ENCODE results near the gene LRRC56.

LRRC56 gene

DNA sequence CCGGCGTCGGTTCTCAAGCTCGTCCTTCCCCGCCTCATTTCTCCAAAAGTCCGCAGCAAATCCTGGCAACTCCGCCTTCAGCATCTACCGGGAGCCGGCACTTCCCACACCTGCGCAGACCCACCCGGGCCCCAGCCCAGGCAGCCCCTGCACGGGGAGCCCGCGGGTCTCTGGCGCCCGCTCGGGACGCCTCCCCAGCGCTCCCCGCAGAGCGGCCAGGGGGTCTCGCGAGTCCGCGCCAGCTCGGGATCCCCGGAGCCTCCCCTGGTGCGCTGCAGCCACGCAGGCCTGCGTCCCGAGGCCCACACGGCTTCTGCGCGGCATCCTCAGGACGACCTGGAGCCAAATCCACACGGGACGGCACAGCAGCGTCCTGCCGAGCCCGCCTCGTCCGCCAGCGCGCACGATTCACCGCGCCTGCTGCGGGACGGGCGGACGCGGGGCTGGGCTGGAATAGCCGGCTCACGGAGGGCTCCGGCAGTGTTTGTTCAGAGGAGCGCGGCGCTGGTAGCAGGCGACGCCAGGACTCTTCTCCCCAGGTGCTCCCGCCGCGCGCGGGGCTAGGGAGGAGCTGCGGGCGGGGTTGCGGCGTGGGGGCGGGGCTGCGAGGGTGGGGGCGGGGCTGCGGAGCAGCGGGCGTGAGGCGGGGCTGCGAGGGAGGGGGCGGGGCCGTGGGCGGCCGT is 38.1 kb downstream of the LRRC56 start:
- DNase-seq (ENCODE audit: low read depth): no peak

DNA sequence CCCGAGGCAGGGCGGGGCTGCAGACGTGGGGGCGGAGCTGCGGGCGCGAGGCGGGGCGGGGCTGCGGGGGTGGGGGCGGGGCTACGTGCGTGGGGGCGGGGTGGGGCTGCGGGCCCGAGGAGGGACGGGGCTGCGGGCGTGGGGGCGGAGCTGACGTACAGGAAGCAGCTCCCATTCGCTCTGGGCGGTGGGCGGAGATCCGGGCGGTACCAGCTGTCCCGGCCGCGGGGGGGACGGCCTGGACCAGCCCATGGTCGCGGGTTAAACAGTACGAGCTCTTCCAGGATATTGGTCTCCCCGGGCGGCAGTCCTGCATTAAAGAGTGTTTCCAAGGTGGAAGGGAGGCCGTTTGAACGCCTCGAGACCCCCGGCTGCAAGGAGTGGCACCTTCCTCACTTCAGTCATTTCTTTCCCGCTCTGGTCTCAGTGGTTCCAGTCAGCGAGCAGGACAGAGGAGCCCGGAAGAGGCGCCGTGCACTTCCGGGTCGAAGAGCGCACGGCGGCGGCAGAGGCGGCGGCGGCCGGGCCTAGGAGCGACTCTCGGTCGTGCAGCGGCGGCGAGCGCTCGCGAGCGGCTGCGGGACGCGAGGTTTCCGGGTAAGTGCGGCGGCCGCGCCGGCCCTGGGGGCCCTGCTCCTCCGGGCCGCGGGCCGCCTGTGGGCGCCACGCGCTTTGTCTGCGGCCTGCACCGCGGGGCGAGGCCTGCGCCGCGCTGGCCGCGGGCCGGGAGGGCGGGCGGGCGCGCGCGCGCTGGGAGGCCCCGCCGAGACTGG is 38.9 kb downstream of the LRRC56 start, which contains the start of gene PHRF1:
Gene PHRF1, plus strand, starts transcription at position 475 of the 773 bp plus-strand sequence. CDS start 5,043 bp downstream, outside the sequence.
- peak; percentile 93 for DNase-seq (ENCODE audit: low read depth)

DNA sequence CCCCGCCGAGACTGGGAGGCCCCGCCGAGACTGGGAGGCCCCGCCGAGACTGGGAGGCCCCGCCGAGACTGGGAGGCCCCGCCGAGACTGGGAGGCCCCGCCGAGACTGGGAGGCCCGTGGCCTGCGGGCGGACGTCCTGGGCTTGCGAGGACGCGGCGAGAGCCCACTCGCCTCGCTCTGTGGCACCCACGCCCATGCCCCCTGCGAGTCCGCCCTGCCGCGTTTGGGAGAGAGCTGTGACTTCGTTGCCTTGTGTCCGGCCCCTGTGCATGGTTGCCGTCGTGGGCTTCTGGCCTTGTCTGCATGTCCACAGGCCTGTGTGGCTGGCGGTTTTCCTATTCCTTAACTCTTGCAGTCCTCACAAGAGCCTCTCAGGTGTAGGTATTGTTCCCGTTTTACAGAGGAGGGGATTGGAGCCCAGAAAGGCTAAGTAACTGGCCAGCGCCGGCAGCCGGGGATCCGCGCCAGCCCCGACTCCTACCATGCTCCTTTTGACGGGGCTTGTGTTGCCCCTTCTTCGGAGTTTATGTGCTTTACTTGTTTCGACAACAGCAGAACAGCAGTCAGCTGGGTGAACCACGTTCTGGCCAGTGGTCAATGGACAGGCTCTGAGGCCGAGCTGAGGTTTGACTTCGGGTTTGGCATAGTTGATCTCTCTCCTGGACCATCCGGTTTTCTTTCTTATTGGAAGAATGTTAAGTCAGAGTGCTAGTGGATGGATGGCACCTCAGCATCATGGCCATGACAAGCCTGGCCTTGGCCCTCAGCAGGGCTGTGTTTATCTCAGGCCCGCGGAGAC is 39.7 kb downstream of the LRRC56 start:
- no peak for DNase-seq (ENCODE audit: low read depth)

DNA sequence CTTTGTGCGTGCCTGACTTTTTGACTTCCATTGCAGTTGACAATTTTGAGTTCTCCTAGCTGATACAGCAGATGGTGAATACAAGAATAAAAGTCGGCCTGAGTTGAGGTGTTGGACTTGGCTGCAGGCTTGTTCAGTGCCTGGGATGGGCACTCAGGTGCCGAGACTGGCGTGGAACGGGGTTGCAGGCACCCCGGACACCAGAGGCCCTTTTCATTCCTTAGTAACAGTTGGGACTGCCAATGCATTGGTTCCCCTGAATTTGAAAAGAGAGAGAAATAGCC is 40.2 kb downstream of the LRRC56 start:
- DNase-seq (ENCODE audit: low read depth): no peak

DNA sequence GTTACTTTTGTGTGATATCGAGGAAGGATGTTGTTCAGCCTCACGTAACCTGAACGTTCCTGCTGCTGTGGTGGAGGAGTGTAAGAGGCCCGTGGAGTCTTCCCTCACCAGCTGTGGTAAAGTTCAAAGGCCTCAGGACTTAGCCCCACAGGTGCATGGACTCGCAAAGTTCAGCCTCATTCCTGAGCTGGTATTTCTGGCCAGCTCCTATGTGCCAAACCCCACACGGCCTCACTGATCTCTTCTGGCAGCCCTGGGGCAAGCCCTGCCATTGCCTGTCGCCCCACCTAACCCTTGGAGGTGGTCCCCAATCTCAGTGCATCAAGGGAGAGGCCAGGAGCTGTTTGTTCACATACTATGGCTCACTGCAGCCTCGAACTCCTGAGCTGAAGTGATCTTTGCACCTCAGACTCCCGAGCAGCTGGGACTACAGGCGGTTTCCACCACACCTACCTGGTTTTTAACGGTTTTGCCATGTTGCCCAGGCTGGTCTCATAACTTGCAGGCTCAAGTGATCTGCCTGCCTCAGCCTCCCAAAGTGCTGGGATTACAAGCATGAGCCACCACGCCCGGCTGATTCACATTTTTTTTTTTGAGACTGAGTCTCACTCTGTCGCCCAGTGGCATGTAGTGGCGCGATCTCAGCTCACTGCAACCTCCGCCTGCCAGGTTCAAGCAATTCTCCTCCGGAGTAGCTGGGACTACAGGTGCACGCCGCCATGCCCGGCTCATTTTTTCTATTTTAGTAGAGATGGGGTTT is 41.1 kb downstream of the LRRC56 start:
- no peak for DNase-seq (ENCODE audit: low read depth)

DNA sequence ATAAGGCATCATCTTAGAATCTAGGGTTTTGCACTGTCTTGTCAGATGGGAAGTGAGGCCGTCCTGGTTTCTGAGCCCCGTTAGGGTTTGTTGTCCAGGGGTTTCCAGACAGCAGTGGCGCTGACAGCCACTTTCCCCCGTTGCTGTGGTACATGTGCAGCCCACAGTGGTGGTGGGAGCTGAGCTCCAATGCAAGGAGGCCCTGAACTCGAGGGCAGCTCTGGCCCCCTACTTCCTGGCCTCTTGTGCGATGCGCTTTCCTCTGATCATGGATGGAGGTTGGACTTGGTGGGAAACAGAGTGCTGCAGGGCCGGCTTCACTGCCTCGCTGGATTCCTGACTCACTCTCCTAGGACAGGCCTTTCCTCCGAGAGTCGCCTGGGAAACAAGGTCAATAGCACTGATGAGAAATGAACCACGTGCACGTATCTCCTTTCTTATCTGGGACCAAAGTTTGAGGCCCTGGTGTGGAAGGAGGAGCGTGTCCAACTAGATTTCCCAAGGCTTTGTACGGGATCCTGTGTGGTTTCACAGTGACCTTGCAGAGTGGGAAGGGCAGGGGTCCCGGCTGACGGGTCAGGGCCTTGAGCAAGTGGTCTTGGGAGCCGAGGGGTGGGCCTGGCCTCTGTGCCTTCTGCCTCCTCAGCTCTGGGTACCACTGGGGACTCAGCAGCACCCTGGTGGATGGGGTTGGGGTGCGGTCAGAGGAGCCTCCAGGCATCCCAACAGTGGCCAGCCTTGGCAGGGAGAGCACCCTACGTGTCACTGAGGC is 42.7 kb downstream of the LRRC56 start:
- DNase-seq (ENCODE audit: low read depth): no peak

DNA sequence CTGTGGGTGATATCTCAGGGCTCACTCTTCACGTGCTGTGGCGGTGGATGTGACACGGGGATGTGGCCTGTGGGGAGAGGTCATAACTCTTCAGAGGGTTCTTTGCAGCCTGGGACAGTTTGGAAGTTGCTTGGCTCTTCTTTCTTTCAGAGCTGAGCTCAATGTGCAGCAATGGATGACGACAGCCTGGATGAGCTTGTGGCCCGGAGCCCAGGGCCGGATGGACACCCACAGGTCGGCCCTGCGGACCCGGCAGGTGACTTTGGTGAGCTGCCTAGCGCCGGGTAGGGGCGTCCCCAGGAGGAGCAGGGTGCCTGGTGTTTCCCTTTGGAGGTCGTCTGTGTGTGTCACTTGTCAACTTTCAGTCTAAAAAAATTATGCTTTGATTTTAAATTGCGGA is 44.0 kb downstream of the LRRC56 start:
- no peak for DNase-seq (ENCODE audit: low read depth)

DNA sequence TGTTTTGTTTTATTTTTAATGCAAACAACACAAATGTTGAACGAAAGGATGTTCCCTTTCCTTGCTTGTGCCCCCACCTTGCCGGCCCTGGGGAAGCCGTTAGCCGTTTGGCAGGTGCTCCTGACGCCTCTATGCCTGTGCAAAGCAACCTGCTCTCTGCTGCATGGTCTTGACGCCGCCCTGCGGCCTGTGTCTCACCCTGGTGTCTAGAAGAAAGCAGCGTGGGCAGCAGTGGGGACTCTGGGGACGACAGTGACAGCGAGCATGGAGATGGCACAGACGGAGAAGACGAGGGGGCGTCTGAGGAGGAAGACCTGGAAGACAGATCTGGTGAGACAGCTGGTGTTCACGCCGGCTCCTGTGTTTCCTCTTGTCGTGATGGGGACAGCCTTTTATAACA is 44.4 kb downstream of the LRRC56 start:
- DNase-seq (ENCODE audit: low read depth): no peak

DNA sequence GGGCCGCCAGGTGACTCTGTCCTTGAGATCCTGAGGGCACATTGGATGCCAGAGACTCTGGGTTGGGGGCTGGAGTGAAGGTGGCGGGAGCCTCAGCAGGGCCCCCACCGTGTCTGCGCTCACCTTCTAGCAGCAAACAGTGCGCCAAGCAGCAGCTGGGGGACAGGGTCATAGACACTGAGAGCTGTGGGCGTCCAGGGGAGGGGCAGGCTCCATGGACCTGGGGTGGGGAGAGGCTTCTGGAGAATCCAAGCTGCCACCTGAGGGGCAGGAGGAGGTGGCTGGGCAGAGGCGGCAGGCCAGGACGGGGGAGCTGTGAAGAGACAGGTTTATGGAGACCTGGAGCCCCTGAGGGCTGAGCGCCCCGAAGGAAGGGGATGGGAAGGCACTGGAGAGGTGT is 47.0 kb downstream of the LRRC56 start:
- DNase-seq (ENCODE audit: low read depth): no peak

DNA sequence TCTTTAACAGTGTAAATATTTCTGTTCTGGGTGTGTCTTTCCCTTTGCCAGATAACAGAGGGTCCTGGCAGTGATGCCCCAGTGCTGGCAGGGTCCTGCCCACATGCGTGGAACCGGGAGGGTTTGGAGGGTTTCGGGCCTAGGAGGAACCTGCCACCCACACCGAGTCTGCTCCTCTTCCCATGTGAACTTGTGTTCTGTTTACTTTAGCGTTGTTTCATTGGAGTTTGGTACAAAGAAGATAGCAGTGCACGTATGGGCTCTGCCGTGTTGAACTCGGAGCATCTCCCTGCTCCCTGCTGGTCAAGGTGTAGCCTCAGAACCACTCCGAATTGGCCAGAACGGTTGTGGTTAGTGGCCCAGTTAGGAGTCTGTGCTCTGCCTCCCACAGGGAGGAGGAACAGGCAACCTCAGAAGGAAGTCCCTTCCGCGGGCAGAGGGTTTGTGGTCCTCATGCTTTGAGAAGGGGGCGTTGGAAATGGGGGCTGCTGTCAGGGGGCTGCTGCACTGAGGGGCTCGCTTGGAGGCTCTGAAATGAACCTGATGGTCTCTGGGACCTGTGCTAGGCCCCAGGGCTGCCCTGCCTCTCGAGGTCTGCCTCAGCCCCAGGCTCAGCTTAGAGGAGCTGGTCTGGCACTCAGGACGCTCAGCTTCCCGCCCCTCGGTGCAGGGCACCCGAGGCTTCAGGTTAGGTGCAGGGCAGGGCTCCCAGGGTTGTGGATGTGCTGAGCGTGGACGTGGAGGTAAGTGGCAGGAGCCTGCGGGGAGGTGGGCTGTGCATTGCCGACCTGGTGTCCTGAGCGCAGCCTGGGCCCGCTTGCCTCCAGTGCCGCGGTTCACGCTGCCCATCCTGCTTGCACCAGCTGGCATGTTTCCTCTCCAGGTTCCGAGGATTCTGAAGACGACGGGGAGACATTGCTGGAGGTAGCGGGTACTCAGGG is 49.3 kb downstream of the LRRC56 start:
- no peak for DNase-seq (ENCODE audit: low read depth)

DNA sequence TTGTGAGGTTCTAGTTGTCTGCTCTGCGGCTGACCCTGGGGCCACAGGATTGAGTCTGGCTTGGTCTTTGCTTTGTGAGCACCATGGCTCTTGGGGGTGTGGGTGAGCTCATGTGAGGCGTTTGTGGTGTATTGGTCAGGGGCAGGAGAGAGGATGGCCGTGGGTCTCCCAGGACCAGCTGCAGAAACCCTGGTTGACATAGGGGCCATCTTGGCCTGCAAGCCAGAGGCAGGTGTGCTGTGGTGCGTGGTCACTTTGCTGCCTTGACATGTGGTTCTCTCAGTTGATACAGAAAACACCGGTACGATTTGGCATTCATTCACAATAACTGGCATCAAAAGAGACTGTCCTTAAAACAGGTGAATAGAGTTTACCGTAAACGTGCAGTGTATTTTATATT is 50.2 kb downstream of the LRRC56 start:
- no peak for DNase-seq (ENCODE audit: low read depth)

DNA sequence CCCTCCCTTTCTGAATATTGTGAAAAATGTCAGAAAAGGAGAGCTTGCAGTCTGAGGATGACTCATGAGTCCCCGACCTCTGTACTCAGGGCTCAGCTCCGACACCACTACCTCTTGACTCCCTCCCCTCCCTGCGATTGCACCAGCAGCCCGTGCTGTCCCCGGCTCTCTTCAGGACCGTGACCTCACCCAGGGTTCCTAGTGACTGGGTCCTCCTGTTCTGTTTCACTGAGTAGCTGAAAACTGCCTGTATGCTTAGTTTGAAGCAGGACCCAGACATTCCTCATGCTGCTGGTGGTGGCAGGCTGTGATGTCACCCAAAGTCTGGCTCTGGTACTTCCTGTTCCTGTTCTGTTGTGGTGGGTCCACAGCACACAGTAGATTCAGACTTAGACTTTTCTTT is 50.7 kb downstream of the LRRC56 start:
- DNase-seq (ENCODE audit: low read depth): peak; percentile 69

DNA sequence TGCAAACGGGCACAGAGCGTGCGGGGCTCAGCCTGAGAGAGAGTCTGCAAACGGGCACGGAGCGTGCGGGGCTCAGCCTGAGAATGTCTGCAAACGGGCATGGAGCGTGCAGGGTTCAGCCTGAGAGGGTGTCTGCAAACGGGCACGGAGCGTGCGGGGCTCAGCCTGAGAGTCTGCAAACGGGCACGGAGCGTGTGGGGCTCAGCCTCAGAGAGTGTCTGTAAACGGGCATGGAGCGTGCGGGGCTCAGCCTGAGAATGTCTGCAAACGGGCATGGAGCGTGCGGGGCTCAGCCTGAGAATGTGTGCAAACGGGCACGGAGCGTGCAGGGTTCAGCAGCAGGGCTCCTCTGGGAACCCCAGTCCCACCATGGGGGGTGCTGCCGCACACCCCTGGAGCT is 52.5 kb downstream of the LRRC56 start:
- DNase-seq (ENCODE audit: low read depth): no peak

DNA sequence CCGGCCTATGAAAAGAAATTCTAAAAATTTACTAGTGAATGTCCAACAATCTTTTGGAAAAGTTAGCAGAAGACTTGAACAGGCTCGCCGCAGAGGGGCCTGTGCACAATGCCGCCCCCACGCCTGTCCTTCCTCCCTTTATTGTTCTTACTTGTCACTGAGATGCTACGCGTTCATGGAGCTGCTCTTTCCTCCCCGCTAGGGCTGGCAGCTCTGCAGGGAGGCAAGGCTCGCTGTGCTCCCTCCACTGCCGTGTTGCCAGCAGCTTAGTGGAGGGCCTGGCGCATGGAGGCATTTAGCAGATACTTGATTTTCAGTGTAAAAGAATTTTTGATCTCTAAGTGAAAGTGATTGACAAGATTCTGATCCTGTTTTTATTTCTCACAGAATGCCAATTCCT is 53.7 kb downstream of the LRRC56 start:
- no peak for DNase-seq (ENCODE audit: low read depth)

DNA sequence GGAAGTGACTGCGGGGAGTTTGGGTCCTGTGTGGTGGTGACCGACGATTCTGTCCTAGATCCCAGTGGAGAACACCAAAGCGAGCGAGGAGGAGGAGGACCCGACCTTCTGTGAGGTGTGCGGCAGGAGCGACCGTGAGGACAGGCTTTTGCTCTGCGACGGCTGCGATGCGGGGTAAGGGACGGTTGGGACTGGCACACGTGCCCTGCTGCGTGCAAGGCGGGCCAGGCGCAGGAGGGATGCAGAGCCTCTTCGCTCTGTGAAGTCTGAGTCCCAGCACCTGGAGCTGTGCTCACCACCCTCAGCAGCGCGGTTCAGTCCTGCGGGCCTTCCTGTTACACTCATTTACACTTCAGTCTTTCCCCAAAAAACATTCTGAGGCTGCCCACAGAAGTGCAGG is 55.2 kb downstream of the LRRC56 start:
- no peak for DNase-seq (ENCODE audit: low read depth)

DNA sequence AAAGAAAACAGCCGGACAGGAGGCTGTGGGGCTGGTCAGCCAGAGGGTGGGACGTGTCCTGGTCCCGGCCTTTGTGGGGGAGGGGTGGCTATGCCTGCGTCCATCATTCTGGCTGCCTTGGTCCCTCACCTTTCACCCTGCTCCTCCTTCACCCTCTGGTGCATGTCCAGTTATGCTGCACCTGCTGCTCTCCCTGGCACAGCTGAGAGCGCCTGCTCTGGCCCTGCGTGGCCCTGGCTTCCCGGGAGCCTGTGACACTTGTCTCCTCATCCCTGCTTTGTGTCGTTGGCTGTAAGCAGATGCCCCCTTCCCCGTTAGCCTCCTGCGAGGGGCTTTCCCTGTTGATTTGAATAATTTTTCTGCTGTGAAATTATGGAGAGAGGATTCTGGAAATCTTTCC is 55.6 kb downstream of the LRRC56 start:
- no peak for DNase-seq (ENCODE audit: low read depth)

DNA sequence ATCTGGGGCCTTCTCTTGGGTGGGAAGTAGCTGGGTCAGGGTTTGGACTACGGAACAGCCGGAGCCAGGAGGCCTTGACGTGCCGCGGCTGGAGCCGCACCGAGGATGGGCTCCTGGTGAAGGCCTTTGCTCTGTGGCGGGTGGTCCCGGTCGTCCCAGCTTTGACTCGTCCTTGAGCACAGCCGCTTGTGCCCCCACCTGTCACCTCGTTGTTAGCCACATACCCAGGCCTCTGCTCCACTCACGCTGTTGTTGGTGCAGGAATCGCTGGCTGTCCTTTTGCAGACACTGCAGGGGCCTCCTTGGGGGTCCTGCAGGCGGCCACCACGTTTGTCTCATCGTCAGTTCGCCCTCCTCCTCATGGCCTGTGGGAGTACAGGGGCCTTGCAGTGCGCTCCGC is 56.0 kb downstream of the LRRC56 start:
- no peak for DNase-seq (ENCODE audit: low read depth)

DNA sequence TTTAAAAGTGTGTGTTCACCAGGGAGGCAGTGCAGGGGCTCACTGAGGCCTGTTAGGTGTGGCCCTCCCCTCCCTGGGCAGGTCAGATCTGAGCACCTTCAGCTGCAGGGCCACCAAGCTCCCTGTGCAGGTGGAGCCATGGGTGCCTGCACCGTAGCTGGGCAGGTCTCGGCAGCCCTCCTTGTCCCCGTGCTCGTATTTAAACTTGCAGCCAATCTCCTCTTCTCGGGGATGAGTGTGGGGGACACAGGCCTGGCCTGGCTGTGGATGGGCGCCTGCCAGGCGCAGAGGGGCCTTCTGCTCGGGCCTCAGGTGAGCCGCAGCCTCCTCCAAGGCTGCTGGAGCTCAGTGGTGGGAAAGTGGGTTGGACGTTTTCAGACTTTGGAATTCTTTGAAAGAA is 58.1 kb downstream of the LRRC56 start:
- DNase-seq (ENCODE audit: low read depth): no peak

DNA sequence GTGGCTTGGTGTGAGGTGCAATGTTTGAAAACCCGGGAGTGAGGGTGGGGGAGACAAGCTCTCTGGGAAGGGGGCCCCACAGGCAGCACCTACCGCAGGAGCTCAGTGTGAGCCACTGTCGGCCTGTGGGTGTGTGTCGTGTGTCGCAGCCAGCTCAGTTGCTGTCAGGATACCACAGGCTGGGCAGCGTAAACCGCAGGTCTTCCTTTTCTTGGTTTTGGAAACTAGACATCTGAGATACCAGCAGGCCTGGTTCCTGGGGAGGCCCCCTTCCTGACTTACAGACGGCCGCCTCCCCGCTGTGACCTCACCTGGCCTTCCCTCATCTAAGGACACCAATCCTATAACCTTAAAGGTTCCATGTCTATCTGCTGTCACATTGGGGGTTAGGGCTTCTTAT is 59.0 kb downstream of the LRRC56 start:
- DNase-seq (ENCODE audit: low read depth): no peak

DNA sequence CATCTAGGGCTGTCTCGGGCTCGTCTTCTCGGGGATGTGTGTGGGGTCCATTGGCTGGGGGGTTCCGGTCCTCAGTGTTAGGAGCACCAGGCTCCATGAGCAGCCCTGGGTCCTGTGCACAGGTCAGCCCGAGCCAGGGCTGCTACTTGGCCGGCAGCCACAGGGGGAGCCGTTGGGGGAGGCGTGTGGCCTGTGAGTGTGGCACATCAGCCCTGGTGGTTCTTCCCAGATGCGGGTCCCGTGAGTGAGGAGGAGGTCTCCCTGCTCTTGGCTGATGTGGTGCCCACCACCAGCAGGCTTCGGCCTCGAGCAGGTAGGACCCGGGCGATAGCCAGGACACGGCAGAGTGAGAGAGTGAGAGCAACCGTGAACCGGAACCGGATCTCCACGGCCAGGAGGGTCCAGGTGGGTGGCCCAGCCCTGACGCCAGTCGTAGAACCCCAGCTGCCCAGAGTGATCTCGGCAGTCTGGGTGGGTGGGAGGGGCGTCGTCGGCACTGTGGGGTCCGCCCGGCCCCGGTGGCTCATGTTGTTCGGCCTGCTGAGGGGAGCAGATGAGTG is 59.9 kb downstream of the LRRC56 start:
- DNase-seq (ENCODE audit: low read depth): no peak

Data from T follicular helper cell (primary cell).